ENCODE measurements around the gene TMEM115.

DNA sequence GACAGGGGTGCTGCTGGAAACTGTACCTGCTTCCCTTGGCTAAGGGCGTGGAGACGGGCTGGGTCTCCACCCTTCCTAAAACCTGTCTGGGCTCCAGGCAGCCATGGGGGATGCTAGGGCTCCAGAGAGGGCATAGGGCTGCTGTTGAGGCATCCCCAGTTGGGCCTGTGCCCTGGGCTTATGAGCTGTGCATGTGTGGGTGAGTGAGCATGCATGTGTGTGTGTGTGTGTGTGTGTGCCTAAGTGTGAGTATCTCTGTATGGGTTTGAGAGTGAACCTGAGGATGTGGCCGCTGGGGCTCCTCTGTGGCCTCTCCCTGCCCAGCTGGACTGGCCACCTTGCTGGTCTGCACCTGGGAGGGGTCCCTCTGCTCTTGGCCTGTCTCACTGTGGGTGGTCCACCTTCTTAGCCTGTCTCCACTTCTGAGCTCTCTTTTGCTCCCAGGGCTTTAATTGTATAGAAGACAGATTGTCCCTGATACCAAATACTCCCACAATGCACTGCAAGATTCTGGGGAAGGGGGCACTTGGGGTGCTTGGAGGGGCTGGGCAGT lies 11.9 kb upstream of the TMEM115 start:
- TF ChIP-seq CTCF (IDR thresholded peaks at IDR 0.05) = no peak
- no peak for TF ChIP-seq POLR2A (IDR thresholded peaks at IDR 0.05)
